GM10266 (cell line): ENCODE data around the gene SMCR8.

ENCODE experiments used
- DNase-seq: peaks from one replicate; pipeline ENCODE4 v3.0.0; 2012; ENCODE audit errors: extremely low spot score
- CTCF ChIP-seq: IDR thresholded peaks from 2 replicates; pipeline ENCODE4 v1.5.1; 2012; ENCODE audit warnings: mild to moderate bottlenecking, low read depth; ENCODE audit not compliant: control insufficient read depth, insufficient read depth; ENCODE audit errors: missing control alignments

Gene SMCR8, protein sequence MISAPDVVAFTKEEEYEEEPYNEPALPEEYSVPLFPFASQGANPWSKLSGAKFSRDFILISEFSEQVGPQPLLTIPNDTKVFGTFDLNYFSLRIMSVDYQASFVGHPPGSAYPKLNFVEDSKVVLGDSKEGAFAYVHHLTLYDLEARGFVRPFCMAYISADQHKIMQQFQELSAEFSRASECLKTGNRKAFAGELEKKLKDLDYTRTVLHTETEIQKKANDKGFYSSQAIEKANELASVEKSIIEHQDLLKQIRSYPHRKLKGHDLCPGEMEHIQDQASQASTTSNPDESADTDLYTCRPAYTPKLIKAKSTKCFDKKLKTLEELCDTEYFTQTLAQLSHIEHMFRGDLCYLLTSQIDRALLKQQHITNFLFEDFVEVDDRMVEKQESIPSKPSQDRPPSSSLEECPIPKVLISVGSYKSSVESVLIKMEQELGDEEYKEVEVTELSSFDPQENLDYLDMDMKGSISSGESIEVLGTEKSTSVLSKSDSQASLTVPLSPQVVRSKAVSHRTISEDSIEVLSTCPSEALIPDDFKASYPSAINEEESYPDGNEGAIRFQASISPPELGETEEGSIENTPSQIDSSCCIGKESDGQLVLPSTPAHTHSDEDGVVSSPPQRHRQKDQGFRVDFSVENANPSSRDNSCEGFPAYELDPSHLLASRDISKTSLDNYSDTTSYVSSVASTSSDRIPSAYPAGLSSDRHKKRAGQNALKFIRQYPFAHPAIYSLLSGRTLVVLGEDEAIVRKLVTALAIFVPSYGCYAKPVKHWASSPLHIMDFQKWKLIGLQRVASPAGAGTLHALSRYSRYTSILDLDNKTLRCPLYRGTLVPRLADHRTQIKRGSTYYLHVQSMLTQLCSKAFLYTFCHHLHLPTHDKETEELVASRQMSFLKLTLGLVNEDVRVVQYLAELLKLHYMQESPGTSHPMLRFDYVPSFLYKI

DNA sequence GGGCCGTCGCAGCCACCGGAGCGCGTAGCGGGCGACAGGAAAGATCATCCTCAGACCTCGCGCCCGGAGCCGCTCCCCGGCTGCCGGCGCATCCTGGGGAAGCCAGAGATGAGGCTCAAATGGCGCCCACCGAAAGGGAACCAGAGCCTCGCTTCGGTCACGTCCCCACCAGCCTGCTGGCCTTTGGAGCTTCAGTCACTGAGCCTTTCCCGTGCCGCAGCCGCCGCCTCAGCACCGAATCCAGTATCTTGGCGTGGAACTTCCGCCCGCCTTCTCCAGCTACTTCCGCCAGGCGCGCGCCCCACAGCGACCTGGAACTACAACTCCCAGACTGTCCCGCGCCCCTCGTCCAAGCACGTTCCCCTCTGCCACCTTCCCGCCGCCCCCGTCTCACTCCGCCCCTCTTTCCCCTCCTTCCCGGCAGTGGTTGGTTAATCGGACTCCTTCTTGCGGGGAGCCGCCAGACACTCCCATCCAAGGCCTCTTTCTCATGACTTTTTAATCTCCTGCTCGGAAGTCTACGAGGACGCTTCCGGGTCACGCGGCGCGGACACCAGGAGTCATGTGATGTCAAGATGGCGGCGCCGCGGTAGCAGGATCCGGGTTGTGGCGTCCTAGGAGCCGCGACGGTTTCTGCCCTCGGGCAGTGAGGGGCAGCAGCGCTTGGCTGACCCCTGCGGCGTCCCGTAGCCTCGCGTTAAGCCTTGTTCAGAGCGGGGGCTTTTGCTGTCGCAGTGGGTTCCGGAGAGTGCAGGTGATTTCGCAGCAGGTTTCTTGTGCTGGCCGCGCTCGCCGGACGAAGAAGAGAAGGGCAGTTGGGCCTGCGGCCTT is at the start of gene SMCR8, which contains the start of gene TOP3A:
Gene SMCR8 (plus strand): TSS at position 563 of the 831 bp plus-strand sequence. CDS start 497 bp downstream, outside the sequence.
Gene TOP3A (minus strand): TSS at position 264 of the 831 bp plus-strand sequence. CDS start 216 bp downstream, at position 48.
- peak; percentile 89 for DNase-seq
- no peak for TF ChIP-seq CTCF

- TF ChIP-seq CTCF, result no peak
- DNase-seq, result no peak
Observed at GRCh38 chr17:18267366-18267765, 47.7 kb upstream of the SMCR8 start.

- TF ChIP-seq CTCF, result no peak
- no peak for DNase-seq
Observed at GRCh38 chr17:18267927-18268711, 47.0 kb upstream of the SMCR8 start.

DNA sequence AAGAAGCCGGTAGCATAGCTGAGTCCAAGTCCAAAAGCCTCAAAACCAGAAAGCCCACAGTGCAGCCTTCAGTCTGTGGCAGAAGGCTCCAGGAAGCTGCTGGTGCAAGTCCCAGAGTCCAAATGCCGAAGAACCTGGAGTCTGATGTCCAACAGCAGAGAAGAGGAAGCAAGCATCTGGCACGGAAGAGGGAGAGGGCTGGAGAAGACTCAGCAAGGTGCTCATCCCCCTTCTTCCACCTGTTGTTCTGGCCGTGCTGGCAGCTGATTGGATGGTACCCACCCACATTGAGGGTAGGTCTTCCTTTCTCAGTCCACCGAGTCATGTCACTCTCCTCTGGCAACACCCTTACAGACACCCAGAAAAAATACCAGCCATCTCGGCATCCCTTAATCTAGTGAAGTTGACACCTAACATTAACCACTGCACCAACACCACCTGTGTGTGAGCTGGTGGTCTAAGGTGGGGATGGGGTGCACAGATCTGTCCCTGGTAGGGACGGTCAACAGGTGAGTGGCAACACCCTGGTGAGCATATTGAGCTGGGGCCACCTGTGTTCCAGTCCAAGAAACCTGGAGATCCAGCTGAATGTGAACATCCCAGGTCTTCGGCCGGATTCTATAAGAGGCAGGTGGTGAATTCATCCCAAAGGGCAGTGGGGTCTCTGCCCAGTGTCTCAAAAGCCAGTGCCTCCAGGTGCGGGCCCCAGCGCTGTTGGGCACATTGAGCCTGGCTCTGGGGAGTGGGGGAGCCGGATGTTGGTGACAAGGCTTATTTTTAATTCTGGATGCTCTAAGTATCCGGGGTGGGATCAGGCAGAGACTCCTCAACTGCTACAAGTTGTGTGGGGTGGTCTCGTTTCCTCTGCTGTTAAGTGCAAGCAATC is 44.8 kb upstream of the SMCR8 start:
- DNase-seq, result no peak
- TF ChIP-seq CTCF, result no peak

DNA sequence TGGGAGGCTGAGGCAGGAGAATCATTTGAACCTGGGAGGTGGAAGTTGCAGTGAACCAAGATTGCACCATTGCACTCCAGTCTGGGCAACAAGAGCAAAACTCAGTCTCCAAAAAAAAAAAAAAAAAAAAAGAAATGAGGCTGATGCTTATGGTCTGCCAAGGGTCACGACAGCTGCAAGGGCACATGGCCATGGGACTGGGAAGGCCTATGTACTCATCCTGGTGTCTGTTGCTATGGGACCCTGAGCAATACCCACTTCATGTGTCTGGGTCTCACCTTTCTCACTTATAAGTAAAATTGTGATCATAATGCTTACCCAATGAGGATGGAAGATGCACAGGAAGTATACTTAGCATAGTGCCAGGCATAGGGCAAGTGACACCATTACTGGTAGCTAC is 38.0 kb upstream of the SMCR8 start:
- no peak for DNase-seq
- TF ChIP-seq CTCF, result no peak
